ENCODE results near the gene PARM1. TPM values are rescaled to one million over a fixed set of nuclear protein-coding genes. Genes with fewer than 3 reads are reported as not detected.

The PARM1 gene
- polyA plus RNA-seq, 3 donors = 0.06 to 0.54 (median 0.27) TPM

DNA sequence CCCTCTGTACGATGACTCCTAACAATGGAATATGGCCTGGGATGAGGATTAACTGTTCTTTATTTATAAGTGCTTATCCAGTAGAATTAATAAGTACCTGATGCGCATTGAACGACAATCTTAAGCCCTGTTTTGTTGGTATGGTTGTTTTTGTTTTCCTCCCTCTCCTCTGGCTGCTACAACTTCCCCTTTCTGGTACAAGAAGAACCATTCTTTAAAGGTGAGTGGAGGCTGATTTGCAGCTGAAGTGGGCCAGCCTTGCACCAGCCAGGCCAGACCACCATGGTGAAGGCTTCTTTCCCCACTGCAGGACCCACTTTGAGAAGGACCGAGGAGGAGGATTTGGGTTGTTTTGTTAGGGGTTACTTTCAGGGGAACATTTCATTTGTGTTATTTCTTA is 113.3 kb downstream of the PARM1 start:
- Histone ChIP-seq H4K20me1 (ENCODE audit: insufficient read depth, low read length) (no peaks in the 10 kb centered on the region), H3K9ac (ENCODE audit: insufficient read depth, low read length, poor library complexity, severe bottlenecking) (no peak overlapping the region), H3K79me2 (ENCODE audit: insufficient read depth, low read length) (no peaks in the 10 kb centered on the region), H3K27ac (ENCODE audit: low read depth in 1 of 2, low read length in 2 of 2) (no peak overlapping the region), H3K4me1 (ENCODE audit: control insufficient read depth in 1 of 2, insufficient read depth in 2 of 2, low read length in 2 of 2) (peaks cover 0 to 1% of the 10 kb centered on the region in 2 donors), H3K9me3 (replicated peaks in 1 of 2; ENCODE audit: control insufficient read depth in 1 of 2, insufficient read depth in 1 of 2, low read length in 2 of 2) (peaks cover 0 to 3% of the 10 kb centered on the region in 2 donors), H3K4me2 (replicated peaks; ENCODE audit: extremely low read depth, low read length, poor library complexity, severe bottlenecking) (no peak overlapping the region), H3K36me3 (replicated peaks in 1 of 2; ENCODE audit: control insufficient read depth in 1 of 2, insufficient read depth in 2 of 2, low read length in 2 of 2) (no peaks in the 10 kb centered on the region), H3K4me3 (replicated peaks in 1 of 3; ENCODE audit: low read depth in 2 of 3, low read length in 3 of 3) (no peak overlapping the region), H3K27me3 (ENCODE audit: control insufficient read depth in 2 of 2, insufficient read depth in 2 of 2, low read length in 2 of 2) (no peaks in the 10 kb centered on the region), H2AFZ (ENCODE audit: insufficient read depth, low read depth, low read length, poor library complexity, severe bottlenecking) (no peak overlapping the region)
- DNase-seq = no peak
- H3K36me3 Mint-ChIP-seq = no peaks in the 10 kb centered on the region
- H3K4me1 Mint-ChIP-seq = peaks cover 4% of the 10 kb centered on the region
- WGBS (ENCODE audit: insufficient coverage) = no CpG with 5 or more reads among the region's 4 CpGs
- TF ChIP-seq, protein P1, sequence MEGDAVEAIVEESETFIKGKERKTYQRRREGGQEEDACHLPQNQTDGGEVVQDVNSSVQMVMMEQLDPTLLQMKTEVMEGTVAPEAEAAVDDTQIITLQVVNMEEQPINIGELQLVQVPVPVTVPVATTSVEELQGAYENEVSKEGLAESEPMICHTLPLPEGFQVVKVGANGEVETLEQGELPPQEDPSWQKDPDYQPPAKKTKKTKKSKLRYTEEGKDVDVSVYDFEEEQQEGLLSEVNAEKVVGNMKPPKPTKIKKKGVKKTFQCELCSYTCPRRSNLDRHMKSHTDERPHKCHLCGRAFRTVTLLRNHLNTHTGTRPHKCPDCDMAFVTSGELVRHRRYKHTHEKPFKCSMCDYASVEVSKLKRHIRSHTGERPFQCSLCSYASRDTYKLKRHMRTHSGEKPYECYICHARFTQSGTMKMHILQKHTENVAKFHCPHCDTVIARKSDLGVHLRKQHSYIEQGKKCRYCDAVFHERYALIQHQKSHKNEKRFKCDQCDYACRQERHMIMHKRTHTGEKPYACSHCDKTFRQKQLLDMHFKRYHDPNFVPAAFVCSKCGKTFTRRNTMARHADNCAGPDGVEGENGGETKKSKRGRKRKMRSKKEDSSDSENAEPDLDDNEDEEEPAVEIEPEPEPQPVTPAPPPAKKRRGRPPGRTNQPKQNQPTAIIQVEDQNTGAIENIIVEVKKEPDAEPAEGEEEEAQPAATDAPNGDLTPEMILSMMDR (IDR thresholded peaks at IDR 0.05) = no peak
- no peak overlapping the region for H3K4me3 Mint-ChIP-seq
- H3K27ac Mint-ChIP-seq = no peak overlapping the region
- peaks cover 0 to 8% (median 5%) of the 10 kb centered on the region in 7 donors for H3K9me3 Mint-ChIP-seq
- intact Hi-C loops (cut with micrococcal nuclease) = no loop called here
- peaks cover 0 to 3% (median 2%) of the 10 kb centered on the region in 3 donors for H3K27me3 Mint-ChIP-seq (ENCODE audit: low read depth in 3 of 3)

DNA sequence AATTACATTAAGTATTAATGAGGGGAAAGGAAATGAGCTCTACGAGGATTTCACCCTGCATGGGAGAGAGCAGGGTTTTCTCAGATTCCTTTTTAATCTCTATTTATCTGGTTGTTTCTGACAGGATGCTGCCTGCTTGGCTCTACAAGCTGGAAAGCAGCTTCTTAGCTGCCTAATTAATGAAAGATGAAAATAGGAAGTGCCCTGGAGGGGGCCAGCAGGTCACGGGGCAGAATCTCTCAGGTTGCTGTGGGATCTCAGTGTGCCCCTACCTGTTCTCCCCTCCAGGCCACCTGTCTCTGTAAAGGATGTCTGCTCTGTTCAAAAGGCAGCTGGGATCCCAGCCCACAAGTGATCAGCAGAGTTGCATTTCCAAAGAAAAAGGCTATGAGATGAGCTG is 113.7 kb downstream of the PARM1 start:
- WGBS (ENCODE audit: insufficient coverage) = no CpG with 5 or more reads among the region's 2 CpGs
- Mint-ChIP-seq H3K4me1 (peaks cover 3% of the 10 kb centered on the region), H3K27ac (no peak overlapping the region), H3K9me3 (peaks cover 0 to 8% (median 5%) of the 10 kb centered on the region in 7 donors), H3K4me3 (no peak overlapping the region), H3K27me3 (ENCODE audit: low read depth in 3 of 3) (peaks cover 0 to 3% (median 3%) of the 10 kb centered on the region in 3 donors), H3K36me3 (no peaks in the 10 kb centered on the region)
- no peak for DNase-seq
- TF ChIP-seq, protein P1 (IDR thresholded peaks at IDR 0.05) = no peak
- Histone ChIP-seq H3K4me1 (ENCODE audit: control insufficient read depth in 1 of 2, insufficient read depth in 2 of 2, low read length in 2 of 2) (no peaks in the 10 kb centered on the region), H3K27me3 (ENCODE audit: control insufficient read depth in 2 of 2, insufficient read depth in 2 of 2, low read length in 2 of 2) (no peaks in the 10 kb centered on the region), H3K79me2 (ENCODE audit: insufficient read depth, low read length) (no peaks in the 10 kb centered on the region), H3K9me3 (replicated peaks in 1 of 2; ENCODE audit: control insufficient read depth in 1 of 2, insufficient read depth in 1 of 2, low read length in 2 of 2) (peaks cover 0 to 3% of the 10 kb centered on the region in 2 donors), H4K20me1 (ENCODE audit: insufficient read depth, low read length) (no peaks in the 10 kb centered on the region), H3K4me2 (replicated peaks; ENCODE audit: extremely low read depth, low read length, poor library complexity, severe bottlenecking) (no peak overlapping the region), H2AFZ (ENCODE audit: insufficient read depth, low read depth, low read length, poor library complexity, severe bottlenecking) (no peak overlapping the region), H3K27ac (ENCODE audit: low read depth in 1 of 2, low read length in 2 of 2) (no peak overlapping the region), H3K4me3 (replicated peaks in 1 of 3; ENCODE audit: low read depth in 2 of 3, low read length in 3 of 3) (no peak overlapping the region), H3K36me3 (replicated peaks in 1 of 2; ENCODE audit: control insufficient read depth in 1 of 2, insufficient read depth in 2 of 2, low read length in 2 of 2) (no peaks in the 10 kb centered on the region), H3K9ac (ENCODE audit: insufficient read depth, low read length, poor library complexity, severe bottlenecking) (no peak overlapping the region)
- intact Hi-C loops (cut with micrococcal nuclease) = no loop called here
